ENCODE data around the gene CEP43. TPM values are rescaled to one million over a fixed set of nuclear protein-coding genes. Genes with fewer than 3 reads are reported as not detected.

The CEP43 gene
- total RNA-seq, 4 donors from 2014 or later = 3.6 to 31.0 (median 14.3) TPM

DNA sequence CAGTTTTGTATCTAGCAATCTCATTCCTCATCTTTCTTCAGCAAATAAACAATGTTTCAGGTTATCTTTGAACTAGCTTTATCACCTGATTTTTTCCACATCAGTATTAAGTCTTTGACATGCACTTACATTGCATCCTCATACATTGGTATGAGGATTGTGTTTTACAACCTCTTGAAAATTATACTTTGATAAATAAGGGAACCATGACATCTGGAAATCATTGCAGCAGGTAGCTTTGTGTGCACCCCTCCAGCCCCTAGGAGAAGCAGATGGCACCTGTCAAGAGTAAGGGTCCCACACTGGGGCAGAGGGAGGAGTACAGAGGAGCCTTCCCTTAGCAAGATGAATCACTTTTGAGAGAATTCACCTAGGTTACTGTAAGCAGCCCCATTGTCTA is 29.1 kb upstream of the CEP43 start:
- intact Hi-C loops (cut with DNase I; ENCODE audit: low total_unique reads) (no loop called here), in situ Hi-C loops (cut with MboI; ENCODE audit: low pct_ligation_motif_present in 1 of 4, low pct_unique_long_range_greater_than_20kb in 1 of 4, low sequenced_read_pairs in 3 of 4) (no loop called here)
- no peak overlapping the region for H3K27ac ChIP-seq
- TF ChIP-seq POLR2AphosphoS5 (IDR thresholded peaks at IDR 0.05) (no peak), POLR2A (IDR thresholded peaks at IDR 0.05) (no peak), EP300 (IDR thresholded peaks at IDR 0.05; ENCODE audit: low read depth) (no peak)
- TF ChIP-seq, protein P1, sequence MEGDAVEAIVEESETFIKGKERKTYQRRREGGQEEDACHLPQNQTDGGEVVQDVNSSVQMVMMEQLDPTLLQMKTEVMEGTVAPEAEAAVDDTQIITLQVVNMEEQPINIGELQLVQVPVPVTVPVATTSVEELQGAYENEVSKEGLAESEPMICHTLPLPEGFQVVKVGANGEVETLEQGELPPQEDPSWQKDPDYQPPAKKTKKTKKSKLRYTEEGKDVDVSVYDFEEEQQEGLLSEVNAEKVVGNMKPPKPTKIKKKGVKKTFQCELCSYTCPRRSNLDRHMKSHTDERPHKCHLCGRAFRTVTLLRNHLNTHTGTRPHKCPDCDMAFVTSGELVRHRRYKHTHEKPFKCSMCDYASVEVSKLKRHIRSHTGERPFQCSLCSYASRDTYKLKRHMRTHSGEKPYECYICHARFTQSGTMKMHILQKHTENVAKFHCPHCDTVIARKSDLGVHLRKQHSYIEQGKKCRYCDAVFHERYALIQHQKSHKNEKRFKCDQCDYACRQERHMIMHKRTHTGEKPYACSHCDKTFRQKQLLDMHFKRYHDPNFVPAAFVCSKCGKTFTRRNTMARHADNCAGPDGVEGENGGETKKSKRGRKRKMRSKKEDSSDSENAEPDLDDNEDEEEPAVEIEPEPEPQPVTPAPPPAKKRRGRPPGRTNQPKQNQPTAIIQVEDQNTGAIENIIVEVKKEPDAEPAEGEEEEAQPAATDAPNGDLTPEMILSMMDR (IDR thresholded peaks at IDR 0.05) = no peak
- H3K27me3 ChIP-seq = no peaks in the 10 kb centered on the region
- H3K9me3 ChIP-seq = no peaks in the 10 kb centered on the region
- DNase-seq = no peak
- H3K36me3 ChIP-seq = no peaks in the 10 kb centered on the region
- H3K4me3 ChIP-seq = no peak overlapping the region
- H3K4me1 ChIP-seq = no peaks in the 10 kb centered on the region

GRCh38 chr6:166970776-166971175 is 28.4 kb upstream of the CEP43 start:
- Histone ChIP-seq H3K36me3 (no peaks in the 10 kb centered on the region), H3K27me3 (no peaks in the 10 kb centered on the region), H3K27ac (no peak overlapping the region), H3K4me3 (no peak overlapping the region), H3K9me3 (no peaks in the 10 kb centered on the region), H3K4me1 (no peaks in the 10 kb centered on the region)
- no peak for DNase-seq
- 85% methylated on average over 17 of the region's 17 CpGs; no CpG with 5 or more reads in 1 of the 2 donors for WGBS, 2 donors (ENCODE audit: low coverage in 1 of 2)
- TF ChIP-seq POLR2AphosphoS5 (IDR thresholded peaks at IDR 0.05) (no peak), EP300 (IDR thresholded peaks at IDR 0.05; ENCODE audit: low read depth) (no peak), POLR2A (IDR thresholded peaks at IDR 0.05) (no peak)
- TF ChIP-seq, protein P1 (IDR thresholded peaks at IDR 0.05) = no peak
- intact Hi-C loops (cut with DNase I; ENCODE audit: low total_unique reads) (no loop called here), in situ Hi-C loops (cut with MboI; ENCODE audit: low pct_ligation_motif_present in 1 of 4, low pct_unique_long_range_greater_than_20kb in 1 of 4, low sequenced_read_pairs in 3 of 4) (no loop called here)

GRCh38 chr6:166971271-166971670 is 27.9 kb upstream of the CEP43 start:
- H3K4me1 ChIP-seq = no peaks in the 10 kb centered on the region
- H3K27me3 ChIP-seq = no peaks in the 10 kb centered on the region
- WGBS, 2 donors (ENCODE audit: low coverage in 1 of 2) = 85 to 88% methylated on average over 7 to 8 of the region's 8 CpGs
- DNase-seq = no peak
- H3K9me3 ChIP-seq = no peaks in the 10 kb centered on the region
- H3K36me3 ChIP-seq = no peaks in the 10 kb centered on the region
- H3K4me3 ChIP-seq = no peak overlapping the region
- no peak overlapping the region for H3K27ac ChIP-seq
- TF ChIP-seq EP300 (IDR thresholded peaks at IDR 0.05; ENCODE audit: low read depth) = no peak
- no peak for TF ChIP-seq POLR2AphosphoS5 (IDR thresholded peaks at IDR 0.05)
- TF ChIP-seq POLR2A (IDR thresholded peaks at IDR 0.05) = no peak
- TF ChIP-seq, protein P1 (IDR thresholded peaks at IDR 0.05) = no peak
- in situ Hi-C loops (cut with MboI; ENCODE audit: low pct_ligation_motif_present in 1 of 4, low pct_unique_long_range_greater_than_20kb in 1 of 4, low sequenced_read_pairs in 3 of 4) (no loop called here), intact Hi-C loops (cut with DNase I; ENCODE audit: low total_unique reads) (no loop called here)

DNA sequence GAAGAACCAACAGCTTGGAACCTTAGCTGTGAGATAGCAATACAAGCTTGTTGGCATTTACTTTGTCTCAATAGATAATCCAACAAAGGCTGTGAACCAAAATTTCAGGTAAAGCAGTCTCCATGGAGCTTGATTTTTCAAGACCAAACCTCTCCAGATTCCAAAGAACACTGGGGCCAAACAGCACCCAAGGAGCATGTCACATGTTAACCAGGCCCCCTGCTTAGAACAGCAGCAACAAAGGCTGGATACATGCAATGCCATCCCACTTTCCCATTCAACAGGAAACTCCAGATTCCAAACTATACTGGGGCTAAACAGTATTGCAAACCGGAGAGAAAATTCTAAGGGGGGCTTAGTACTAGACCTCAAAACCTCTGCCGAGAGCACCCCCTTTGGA is 27.1 kb upstream of the CEP43 start:
- intact Hi-C loops (cut with DNase I; ENCODE audit: low total_unique reads) = no loop called here
- WGBS, 2 donors (ENCODE audit: low coverage in 1 of 2) = 100% methylated on average over 2 of the region's 2 CpGs; no CpG with 5 or more reads in 1 of the 2 donors
- Histone ChIP-seq H3K4me1 (no peaks in the 10 kb centered on the region), H3K4me3 (no peak overlapping the region), H3K9me3 (no peaks in the 10 kb centered on the region), H3K36me3 (no peaks in the 10 kb centered on the region), H3K27me3 (no peaks in the 10 kb centered on the region), H3K27ac (no peak overlapping the region)
- in situ Hi-C loops (cut with MboI; ENCODE audit: low pct_ligation_motif_present in 1 of 4, low pct_unique_long_range_greater_than_20kb in 1 of 4, low sequenced_read_pairs in 3 of 4) = no loop called here
- DNase-seq = no peak
- TF ChIP-seq EP300 (IDR thresholded peaks at IDR 0.05; ENCODE audit: low read depth) (no peak), POLR2AphosphoS5 (IDR thresholded peaks at IDR 0.05) (no peak), POLR2A (IDR thresholded peaks at IDR 0.05) (no peak)
- TF ChIP-seq, protein P1 (IDR thresholded peaks at IDR 0.05) = no peak
